ENCODE results near the gene LCK. TPM values are rescaled to one million over a fixed set of nuclear protein-coding genes. Genes with fewer than 3 reads are reported as not detected.
"Not testable (repeated sequence)": the region's sequence is repeated elsewhere in the genome, so short reads cannot be mapped to it uniquely, and the experiment has no call there.

LCK gene
- total RNA-seq, 2 donors from 2014 or later, result 1.8 to 4.4 TPM

DNA sequence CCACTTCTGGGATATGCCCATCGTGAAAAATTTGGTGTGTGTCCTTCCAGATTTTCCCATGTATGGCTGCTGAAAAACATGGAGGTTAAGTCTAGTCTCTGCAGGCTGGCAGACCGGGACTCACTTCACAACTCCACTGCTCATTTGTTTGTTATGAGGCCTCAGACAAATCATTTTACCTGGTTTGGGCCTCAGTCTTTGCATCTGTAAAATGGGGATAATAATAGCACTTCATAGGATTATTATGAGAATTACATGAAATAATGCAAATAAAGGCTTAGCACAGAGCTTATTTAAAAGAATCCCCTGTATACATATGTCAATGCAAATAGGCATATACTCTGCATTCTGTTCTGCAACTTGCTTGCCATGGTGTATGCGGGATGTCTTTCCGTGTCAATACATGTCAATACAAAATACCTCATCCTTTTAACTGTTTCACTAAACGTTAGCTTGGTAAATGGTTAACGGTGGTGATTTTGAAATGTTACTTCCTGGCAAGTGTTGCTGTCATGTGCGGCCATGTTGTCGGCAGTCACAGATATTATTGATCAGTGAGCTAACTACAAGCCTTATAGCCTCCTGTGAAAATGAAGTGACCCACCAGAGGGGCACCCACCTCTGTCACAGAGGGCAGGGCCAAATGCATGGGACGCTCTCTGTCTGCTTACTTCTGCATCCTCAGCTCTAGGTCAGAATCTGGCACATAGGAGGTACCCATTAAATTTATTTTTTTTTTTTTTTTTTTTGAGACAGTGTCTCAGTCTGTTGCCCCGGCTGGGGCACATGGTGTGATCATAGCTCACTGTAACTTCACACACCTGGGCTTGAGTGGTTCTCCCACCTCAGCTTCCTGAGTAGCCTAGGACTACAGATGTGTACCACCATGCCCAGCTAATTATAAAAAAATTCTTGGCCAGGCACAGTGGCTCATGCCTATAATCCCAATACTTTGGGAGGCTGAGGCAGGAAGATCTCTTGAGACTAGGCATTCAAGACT is 4.3 kb downstream of the LCK start:
- H3K27me3 ChIP-seq (ENCODE audit: control insufficient read depth, insufficient read depth, low read length, poor library complexity, severe bottlenecking), result no peaks in the 10 kb centered on the region
- 96 to 97% methylated on average over 6 to 10 of the region's 10 CpGs for WGBS, 2 experiments (ENCODE audit: insufficient coverage in 1 of 2, insufficient read length in 1 of 2)
- H3K9me3 Mint-ChIP-seq, result no peaks in the 10 kb centered on the region
- H3K4me3 ChIP-seq (ENCODE audit: low read length), result no peak overlapping the region
- no peak overlapping the region for H3K9ac ChIP-seq (ENCODE audit: extremely low read depth, low read length, poor library complexity, severe bottlenecking)
- no peak overlapping the region for H3K27ac Mint-ChIP-seq
- H3K36me3 Mint-ChIP-seq (ENCODE audit: low read depth), result no peaks in the 10 kb centered on the region
- H3K27ac ChIP-seq (ENCODE audit: low read depth, low read length), result no peak overlapping the region
- no peaks in the 10 kb centered on the region for H3K4me1 Mint-ChIP-seq
- no peaks in the 10 kb centered on the region for H3K4me1 ChIP-seq (ENCODE audit: control insufficient read depth, insufficient read depth, low read length)
- no peaks in the 10 kb centered on the region for H3K27me3 Mint-ChIP-seq (ENCODE audit: insufficient read depth)
- no peak for TF ChIP-seq CTCF (conservative IDR thresholded peaks at IDR 0.05)
- H3K36me3 ChIP-seq (ENCODE audit: control insufficient read depth, insufficient read depth, low read length), result no peaks in the 10 kb centered on the region
- no peak for DNase-seq
- no peak overlapping the region for H3K4me3 Mint-ChIP-seq
- no peaks in the 10 kb centered on the region for H3K9me3 ChIP-seq (ENCODE audit: control insufficient read depth, low read length)

- Histone ChIP-seq H3K27ac (ENCODE audit: low read depth, low read length) (no peak overlapping the region), H3K4me3 (ENCODE audit: low read length) (no peak overlapping the region), H3K4me1 (ENCODE audit: control insufficient read depth, insufficient read depth, low read length) (no peaks in the 10 kb centered on the region), H3K27me3 (ENCODE audit: control insufficient read depth, insufficient read depth, low read length, poor library complexity, severe bottlenecking) (no peaks in the 10 kb centered on the region), H3K9me3 (ENCODE audit: control insufficient read depth, low read length) (no peaks in the 10 kb centered on the region), H3K36me3 (ENCODE audit: control insufficient read depth, insufficient read depth, low read length) (no peaks in the 10 kb centered on the region), H3K9ac (ENCODE audit: extremely low read depth, low read length, poor library complexity, severe bottlenecking) (no peak overlapping the region)
- 86 to 92% methylated on average over 8 to 9 of the region's 9 CpGs for WGBS, 2 experiments (ENCODE audit: insufficient coverage in 1 of 2, insufficient read length in 1 of 2)
- Mint-ChIP-seq H3K4me3 (no peak overlapping the region), H3K36me3 (ENCODE audit: low read depth) (no peaks in the 10 kb centered on the region), H3K27me3 (ENCODE audit: insufficient read depth) (no peaks in the 10 kb centered on the region), H3K27ac (no peak overlapping the region), H3K9me3 (no peaks in the 10 kb centered on the region), H3K4me1 (no peaks in the 10 kb centered on the region)
- TF ChIP-seq CTCF (conservative IDR thresholded peaks at IDR 0.05), result no peak
- DNase-seq, result no peak
These were observed 5.6 kb downstream of the LCK start for GRCh38 chr1:32256473-32257226.

- 88 to 89% methylated on average over 6 of the region's 6 CpGs for WGBS, 2 experiments (ENCODE audit: insufficient coverage in 1 of 2, insufficient read length in 1 of 2)
- Mint-ChIP-seq H3K4me3 (no peak overlapping the region), H3K36me3 (ENCODE audit: low read depth) (no peaks in the 10 kb centered on the region)
These were observed 6.1 kb downstream of the LCK start for GRCh38 chr1:32257227-32257508.

GRCh38 chr1:32263236-32263593 is 12.2 kb downstream of the LCK start:
- not testable (repeated sequence) for DNase-seq; H3K4me3 ChIP-seq (ENCODE audit: low read length); H3K4me1 ChIP-seq (ENCODE audit: control insufficient read depth, insufficient read depth, low read length); H3K9me3 Mint-ChIP-seq; H3K27me3 ChIP-seq (ENCODE audit: control insufficient read depth, insufficient read depth, low read length, poor library complexity, severe bottlenecking); H3K27ac Mint-ChIP-seq; H3K27me3 Mint-ChIP-seq (ENCODE audit: insufficient read depth); H3K4me1 Mint-ChIP-seq; H3K36me3 ChIP-seq (ENCODE audit: control insufficient read depth, insufficient read depth, low read length); H3K9me3 ChIP-seq (ENCODE audit: control insufficient read depth, low read length); H3K9ac ChIP-seq (ENCODE audit: extremely low read depth, low read length, poor library complexity, severe bottlenecking); H3K36me3 Mint-ChIP-seq (ENCODE audit: low read depth); H3K27ac ChIP-seq (ENCODE audit: low read depth, low read length); H3K4me3 Mint-ChIP-seq
- 89 to 93% methylated on average over 2 to 3 of the region's 4 CpGs for WGBS, 2 experiments (ENCODE audit: insufficient coverage in 1 of 2, insufficient read length in 1 of 2)

More at GRCh38 chr1:32257227-32257508, 6.1 kb downstream of the LCK start:
- Mint-ChIP-seq H3K27me3 (ENCODE audit: insufficient read depth) (no peaks in the 10 kb centered on the region), H3K4me1 (no peaks in the 10 kb centered on the region), H3K9me3 (no peaks in the 10 kb centered on the region), H3K27ac (no peak overlapping the region)
- H3K4me3 ChIP-seq (ENCODE audit: low read length), result no peak overlapping the region
- H3K36me3 ChIP-seq (ENCODE audit: control insufficient read depth, insufficient read depth, low read length), result no peaks in the 10 kb centered on the region
- no peak for DNase-seq
- H3K27ac ChIP-seq (ENCODE audit: low read depth, low read length), result no peak overlapping the region
- H3K9me3 ChIP-seq (ENCODE audit: control insufficient read depth, low read length), result no peaks in the 10 kb centered on the region
- TF ChIP-seq CTCF (conservative IDR thresholded peaks at IDR 0.05), result no peak
- H3K27me3 ChIP-seq (ENCODE audit: control insufficient read depth, insufficient read depth, low read length, poor library complexity, severe bottlenecking), result no peaks in the 10 kb centered on the region
- H3K4me1 ChIP-seq (ENCODE audit: control insufficient read depth, insufficient read depth, low read length), result no peaks in the 10 kb centered on the region
- H3K9ac ChIP-seq (ENCODE audit: extremely low read depth, low read length, poor library complexity, severe bottlenecking), result no peak overlapping the region

Data from endodermal cell (in vitro differentiated cells).